Smooth muscle cell of bladder (primary cell): Measurements from ENCODE around the gene FOLR3. TPM values are rescaled to one million over a fixed set of nuclear protein-coding genes. Genes with fewer than 3 reads are reported as not detected.

ENCODE experiments used
- total RNA-seq: library from RNA; depleted of rRNA; stranded (reverse); fragments of >200 nt; gene quantifications from 2 replicates; pipeline ENCODE4 v1.2.3, GENCODE V29; 2014

FOLR3 gene
- total RNA-seq = 0.14 and 1.2 TPM in 2 replicates

DNA sequence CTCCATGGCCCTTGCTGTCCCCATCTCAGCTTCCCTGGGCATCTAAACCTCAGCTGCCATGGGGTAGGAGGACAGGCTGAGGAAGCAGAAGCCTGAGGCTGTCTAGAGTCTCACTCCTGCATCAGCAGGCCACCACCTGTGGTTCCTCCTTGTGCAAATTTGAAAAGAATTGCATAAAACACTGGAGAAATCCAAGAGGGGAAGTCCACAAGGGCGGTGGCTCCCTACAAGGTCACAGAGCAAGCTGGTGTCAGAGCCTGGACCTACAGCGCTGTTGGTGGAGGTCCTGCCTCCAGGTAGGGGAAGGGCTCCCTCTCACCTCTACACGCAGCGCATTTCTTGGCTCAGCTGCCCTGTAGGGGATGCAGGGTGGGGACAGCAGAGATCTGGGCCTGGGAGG lies at the start of gene FOLR3:
Gene FOLR3, plus strand, starts transcription at position 253 of the 400 bp plus-strand sequence. CDS start 228 bp downstream, outside the sequence.

DNA sequence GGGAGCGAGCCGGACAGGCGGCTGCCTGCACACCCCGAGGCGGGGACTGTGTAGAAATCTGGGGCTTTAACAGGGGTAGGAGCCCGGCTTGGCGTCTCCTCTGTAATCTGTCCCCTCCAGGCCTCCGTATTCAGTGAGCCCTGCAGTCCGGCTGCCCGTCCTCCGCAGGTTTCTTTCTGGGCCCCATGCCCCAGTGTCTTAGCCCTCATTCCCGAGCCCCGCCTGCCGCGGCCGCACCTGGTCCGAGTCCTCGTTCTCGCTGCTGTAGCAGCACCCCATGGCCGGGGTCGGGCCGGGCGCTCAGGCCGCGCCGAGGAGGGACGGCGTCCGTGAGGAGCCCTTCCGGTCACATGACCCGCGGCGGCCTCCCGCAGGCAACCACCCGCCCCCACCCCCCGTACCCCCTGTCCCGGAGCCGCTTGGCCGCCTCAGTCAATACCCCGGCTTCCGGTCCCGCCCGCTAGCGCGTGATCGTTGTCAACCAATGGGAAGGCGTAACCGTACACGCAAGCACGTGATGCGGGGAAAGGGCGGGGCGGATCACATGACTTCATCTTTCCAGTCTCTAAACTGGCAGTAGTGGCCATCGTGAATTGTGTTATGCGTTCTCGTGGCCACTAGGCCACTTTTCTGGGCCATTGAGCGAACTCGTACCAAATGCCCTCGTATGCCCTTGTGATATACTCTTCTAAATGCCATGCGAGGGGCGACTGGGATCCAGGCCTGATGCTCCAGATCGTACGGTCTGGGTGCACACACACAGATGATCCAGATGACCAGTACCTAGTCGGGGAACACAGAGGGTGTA lies 32.4 kb upstream of the FOLR3 start, which contains the start of gene LAMTOR1:
Gene LAMTOR1, minus strand, starts transcription at position 352 of the 808 bp plus-strand sequence. Its CDS starts 73 bp downstream, at position 279.

DNA sequence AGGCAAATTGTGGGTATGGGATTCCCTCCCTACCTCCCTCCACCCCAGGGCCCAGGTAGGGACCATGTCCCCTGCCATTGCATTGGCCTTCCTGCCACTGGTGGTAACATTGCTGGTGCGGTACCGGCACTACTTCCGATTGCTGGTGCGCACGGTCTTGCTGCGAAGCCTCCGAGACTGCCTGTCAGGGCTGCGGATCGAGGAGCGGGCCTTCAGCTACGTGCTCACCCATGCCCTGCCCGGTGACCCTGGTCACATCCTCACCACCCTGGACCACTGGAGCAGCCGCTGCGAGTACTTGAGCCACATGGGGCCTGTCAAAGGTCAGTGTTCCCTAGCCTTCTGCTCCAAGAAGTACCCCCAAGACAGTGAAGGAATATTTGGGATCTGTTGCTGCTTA lies 29.6 kb upstream of the FOLR3 start, which contains the start of gene TOMT:
Gene TOMT, plus strand, starts transcription at position 37 of the 400 bp plus-strand sequence. Its CDS starts 28 bp downstream, at position 65.

DNA sequence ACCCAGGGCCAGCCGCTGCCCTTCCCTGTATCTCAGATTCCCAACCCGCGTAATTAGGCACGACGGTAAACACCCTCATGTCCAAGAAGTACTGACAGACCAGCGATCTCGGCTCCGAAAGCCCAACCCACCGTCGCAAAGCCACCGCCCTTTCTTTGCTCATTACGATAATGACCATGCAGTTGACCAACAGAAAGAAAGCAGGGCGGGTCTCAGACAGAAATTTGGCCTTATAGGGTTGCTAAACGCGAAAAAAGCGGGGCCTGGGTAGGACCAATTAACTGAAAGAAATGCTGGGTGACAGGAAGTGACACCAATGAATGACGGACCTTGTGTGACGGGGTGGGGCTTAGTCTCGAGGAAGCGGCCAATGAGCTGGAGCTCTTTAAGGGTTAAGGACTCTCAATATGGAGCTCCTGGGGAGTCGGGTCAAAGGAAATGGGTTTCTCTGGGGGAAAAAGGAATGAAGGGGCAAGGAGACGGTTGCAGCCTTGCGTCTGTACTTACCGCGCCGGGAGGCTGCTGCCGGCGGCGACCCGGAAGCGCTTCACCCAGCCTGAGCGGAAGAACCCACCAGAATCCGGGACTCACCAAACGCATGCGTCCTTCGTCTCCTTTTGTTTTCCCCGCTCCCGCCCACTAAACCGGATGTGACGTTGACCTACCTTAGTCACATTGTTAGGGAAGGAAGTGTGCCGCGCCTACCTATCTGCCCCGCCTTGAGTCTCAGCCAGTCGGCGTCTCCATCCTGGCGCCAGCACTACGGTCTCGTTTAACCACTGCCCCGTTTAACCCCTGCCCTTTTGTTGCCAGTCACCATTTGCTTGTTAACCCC lies 23.2 kb upstream of the FOLR3 start, which contains the start of gene ANAPC15:
Gene ANAPC15, minus strand, starts transcription at position 553 of the 835 bp plus-strand sequence. CDS start 1,419 bp downstream, outside the sequence.

Other genes starting within 250 kb of the FOLR3 start
- gene XNDC1N, start 207.1 kb upstream of the FOLR3 start, total RNA-seq = 5.1 TPM in 2 replicates
- gene RNF121, start 206.7 kb upstream of the FOLR3 start, total RNA-seq = 36.3 and 45.7 TPM in 2 replicates
- gene IL18BP, start 136.8 kb upstream of the FOLR3 start, total RNA-seq = 1.7 and 2.8 TPM in 2 replicates
- 124 and 153 TPM in 2 replicates for gene NUMA1, start 55.2 kb upstream of the FOLR3 start, total RNA-seq
- gene LRRC51, start 54.9 kb upstream of the FOLR3 start, total RNA-seq = 5.5 and 6.3 TPM in 2 replicates
- 64.1 and 81.4 TPM in 2 replicates for gene LAMTOR1, start 32.4 kb upstream of the FOLR3 start, total RNA-seq
- gene TOMT, start 29.8 kb upstream of the FOLR3 start, total RNA-seq = not detected in 2 replicates
- gene ANAPC15, start 23.0 kb upstream of the FOLR3 start, total RNA-seq = 23.5 and 30.2 TPM in 2 replicates
- gene FOLR1, start 56.4 kb downstream of the FOLR3 start, total RNA-seq = not detected in 2 replicates
- gene FOLR2, start 81.1 kb downstream of the FOLR3 start, total RNA-seq = not detected in 2 replicates
- gene INPPL1, start 89.0 kb downstream of the FOLR3 start, total RNA-seq = 55.3 and 72.4 TPM in 2 replicates
- gene PHOX2A, start 108.5 kb downstream of the FOLR3 start, total RNA-seq = not detected in 2 replicates